Measurements from ENCODE around the gene TMUB1. TPM values are rescaled to one million over a fixed set of nuclear protein-coding genes. Genes with fewer than 3 reads are reported as not detected.
A peak's percentile ranks its signal among the peaks of the same experiment; 100 is the strongest.

Gene TMUB1
- total and polyA plus RNA-seq, 9 of the 15 experiments (the other 6 are each of a cell fraction or from before 2014, with no cell fraction given) = 0.14 to 241 (median 74.1) TPM

DNA sequence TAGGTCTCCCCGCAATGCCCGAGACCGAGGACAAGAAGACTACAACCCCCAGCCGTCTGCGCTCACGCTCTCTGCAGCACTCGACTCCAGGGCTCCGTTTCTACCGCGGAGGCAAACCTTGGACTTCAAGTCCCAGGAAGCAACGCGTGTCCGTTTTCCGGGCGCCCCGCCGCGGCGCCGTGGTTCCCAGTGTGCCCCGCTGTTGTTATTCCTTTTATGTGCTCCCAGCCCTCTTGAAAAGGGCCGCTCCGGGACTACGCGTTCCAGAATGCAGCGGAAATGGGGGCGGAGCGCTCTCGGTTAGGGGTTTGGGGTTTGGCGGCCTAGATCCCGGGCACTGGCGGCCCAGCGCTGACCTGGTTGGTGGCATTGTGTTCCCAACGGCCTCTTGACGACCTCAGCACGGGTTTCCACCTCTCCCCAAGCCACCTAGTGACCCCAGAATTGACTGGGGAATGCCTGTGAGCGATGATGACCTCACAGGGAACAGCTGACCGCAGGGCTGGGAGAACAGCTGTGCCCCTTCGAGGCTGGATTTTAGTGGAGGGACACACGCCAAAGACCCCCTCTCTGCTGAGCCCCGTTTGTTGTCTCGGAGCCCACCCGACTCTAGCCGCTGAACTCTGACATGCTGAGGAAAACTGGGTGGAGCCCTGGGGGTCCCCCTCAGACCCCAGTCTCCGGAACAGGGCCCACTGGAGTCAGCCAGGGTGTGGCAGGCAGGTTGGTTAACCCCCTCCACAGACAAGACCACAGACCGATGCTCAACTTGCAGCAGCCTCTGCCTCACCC is 25.1 kb downstream of the TMUB1 start (continued):
- TF ChIP-seq, protein P1, sequence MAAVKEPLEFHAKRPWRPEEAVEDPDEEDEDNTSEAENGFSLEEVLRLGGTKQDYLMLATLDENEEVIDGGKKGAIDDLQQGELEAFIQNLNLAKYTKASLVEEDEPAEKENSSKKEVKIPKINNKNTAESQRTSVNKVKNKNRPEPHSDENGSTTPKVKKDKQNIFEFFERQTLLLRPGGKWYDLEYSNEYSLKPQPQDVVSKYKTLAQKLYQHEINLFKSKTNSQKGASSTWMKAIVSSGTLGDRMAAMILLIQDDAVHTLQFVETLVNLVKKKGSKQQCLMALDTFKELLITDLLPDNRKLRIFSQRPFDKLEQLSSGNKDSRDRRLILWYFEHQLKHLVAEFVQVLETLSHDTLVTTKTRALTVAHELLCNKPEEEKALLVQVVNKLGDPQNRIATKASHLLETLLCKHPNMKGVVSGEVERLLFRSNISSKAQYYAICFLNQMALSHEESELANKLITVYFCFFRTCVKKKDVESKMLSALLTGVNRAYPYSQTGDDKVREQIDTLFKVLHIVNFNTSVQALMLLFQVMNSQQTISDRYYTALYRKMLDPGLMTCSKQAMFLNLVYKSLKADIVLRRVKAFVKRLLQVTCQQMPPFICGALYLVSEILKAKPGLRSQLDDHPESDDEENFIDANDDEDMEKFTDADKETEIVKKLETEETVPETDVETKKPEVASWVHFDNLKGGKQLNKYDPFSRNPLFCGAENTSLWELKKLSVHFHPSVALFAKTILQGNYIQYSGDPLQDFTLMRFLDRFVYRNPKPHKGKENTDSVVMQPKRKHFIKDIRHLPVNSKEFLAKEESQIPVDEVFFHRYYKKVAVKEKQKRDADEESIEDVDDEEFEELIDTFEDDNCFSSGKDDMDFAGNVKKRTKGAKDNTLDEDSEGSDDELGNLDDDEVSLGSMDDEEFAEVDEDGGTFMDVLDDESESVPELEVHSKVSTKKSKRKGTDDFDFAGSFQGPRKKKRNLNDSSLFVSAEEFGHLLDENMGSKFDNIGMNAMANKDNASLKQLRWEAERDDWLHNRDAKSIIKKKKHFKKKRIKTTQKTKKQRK (IDR thresholded peaks at IDR 0.05; ENCODE audit: borderline replicate concordance, low read depth, low read length) = no peak
- TF ChIP-seq ZNF77 (CRISPR knock-in tag; IDR thresholded peaks at IDR 0.05) = no peak
- TF ChIP-seq, protein P2, sequence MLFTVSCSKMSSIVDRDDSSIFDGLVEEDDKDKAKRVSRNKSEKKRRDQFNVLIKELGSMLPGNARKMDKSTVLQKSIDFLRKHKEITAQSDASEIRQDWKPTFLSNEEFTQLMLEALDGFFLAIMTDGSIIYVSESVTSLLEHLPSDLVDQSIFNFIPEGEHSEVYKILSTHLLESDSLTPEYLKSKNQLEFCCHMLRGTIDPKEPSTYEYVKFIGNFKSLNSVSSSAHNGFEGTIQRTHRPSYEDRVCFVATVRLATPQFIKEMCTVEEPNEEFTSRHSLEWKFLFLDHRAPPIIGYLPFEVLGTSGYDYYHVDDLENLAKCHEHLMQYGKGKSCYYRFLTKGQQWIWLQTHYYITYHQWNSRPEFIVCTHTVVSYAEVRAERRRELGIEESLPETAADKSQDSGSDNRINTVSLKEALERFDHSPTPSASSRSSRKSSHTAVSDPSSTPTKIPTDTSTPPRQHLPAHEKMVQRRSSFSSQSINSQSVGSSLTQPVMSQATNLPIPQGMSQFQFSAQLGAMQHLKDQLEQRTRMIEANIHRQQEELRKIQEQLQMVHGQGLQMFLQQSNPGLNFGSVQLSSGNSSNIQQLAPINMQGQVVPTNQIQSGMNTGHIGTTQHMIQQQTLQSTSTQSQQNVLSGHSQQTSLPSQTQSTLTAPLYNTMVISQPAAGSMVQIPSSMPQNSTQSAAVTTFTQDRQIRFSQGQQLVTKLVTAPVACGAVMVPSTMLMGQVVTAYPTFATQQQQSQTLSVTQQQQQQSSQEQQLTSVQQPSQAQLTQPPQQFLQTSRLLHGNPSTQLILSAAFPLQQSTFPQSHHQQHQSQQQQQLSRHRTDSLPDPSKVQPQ (CRISPR knock-in tag; IDR thresholded peaks at IDR 0.05; ENCODE audit: borderline replicate concordance) = no peak
- TF ChIP-seq CREBBP (IDR thresholded peaks at IDR 0.05; ENCODE audit: low read depth, low read length) = no peak
- peak; percentile 56 for TF ChIP-seq CCNT2 (IDR thresholded peaks at IDR 0.05; ENCODE audit: borderline replicate concordance, extremely low read depth, insufficient read length, low read depth, low read length)
- TF ChIP-seq, protein P3, sequence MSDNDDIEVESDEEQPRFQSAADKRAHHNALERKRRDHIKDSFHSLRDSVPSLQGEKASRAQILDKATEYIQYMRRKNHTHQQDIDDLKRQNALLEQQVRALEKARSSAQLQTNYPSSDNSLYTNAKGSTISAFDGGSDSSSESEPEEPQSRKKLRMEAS (CRISPR knock-in tag; IDR thresholded peaks at IDR 0.05) = peak; percentile 44; the same call in 1 of the 2 replicates
- TF ChIP-seq HDGF (IDR thresholded peaks at IDR 0.05) = peak; percentile 59; the same call in 1 of the 2 replicates
- TF ChIP-seq, protein P4, sequence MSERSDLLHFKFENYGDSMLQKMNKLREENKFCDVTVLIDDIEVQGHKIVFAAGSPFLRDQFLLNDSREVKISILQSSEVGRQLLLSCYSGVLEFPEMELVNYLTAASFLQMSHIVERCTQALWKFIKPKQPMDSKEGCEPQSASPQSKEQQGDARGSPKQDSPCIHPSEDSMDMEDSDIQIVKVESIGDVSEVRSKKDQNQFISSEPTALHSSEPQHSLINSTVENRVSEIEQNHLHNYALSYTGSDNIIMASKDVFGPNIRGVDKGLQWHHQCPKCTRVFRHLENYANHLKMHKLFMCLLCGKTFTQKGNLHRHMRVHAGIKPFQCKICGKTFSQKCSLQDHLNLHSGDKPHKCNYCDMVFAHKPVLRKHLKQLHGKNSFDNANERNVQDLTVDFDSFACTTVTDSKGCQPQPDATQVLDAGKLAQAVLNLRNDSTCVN (CRISPR knock-in tag; IDR thresholded peaks at IDR 0.05) = peak; percentile 5; the same call in 1 of the 2 replicates
- no peak for TF ChIP-seq SAP30 (IDR thresholded peaks at IDR 0.05; ENCODE audit: borderline replicate concordance, insufficient read depth, low read depth, low read length, poor library complexity, severe bottlenecking)
- TF ChIP-seq BHLHE40 (IDR thresholded peaks at IDR 0.05; ENCODE audit: low read length) = peak; percentile 67
- TF ChIP-seq NCOA6 (IDR thresholded peaks at IDR 0.05) = no peak
- peak in 1 of 2 experiments; percentile 88; a peak in 1 of 4 replicates for TF ChIP-seq KDM4B (IDR thresholded peaks at IDR 0.05; ENCODE audit: borderline replicate concordance in 2 of 2, low read depth in 1 of 2)
- TF ChIP-seq, protein P5, sequence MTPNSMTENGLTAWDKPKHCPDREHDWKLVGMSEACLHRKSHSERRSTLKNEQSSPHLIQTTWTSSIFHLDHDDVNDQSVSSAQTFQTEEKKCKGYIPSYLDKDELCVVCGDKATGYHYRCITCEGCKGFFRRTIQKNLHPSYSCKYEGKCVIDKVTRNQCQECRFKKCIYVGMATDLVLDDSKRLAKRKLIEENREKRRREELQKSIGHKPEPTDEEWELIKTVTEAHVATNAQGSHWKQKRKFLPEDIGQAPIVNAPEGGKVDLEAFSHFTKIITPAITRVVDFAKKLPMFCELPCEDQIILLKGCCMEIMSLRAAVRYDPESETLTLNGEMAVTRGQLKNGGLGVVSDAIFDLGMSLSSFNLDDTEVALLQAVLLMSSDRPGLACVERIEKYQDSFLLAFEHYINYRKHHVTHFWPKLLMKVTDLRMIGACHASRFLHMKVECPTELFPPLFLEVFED (CRISPR knock-in tag; conservative IDR thresholded peaks at IDR 0.05) = 0 out of 2 replicates have a peak, but pooled peaks have one; percentile 51
- TF ChIP-seq FUS (optimal IDR thresholded peaks at IDR 0.05; ENCODE audit: low read depth, low read length) = no peak
- TF ChIP-seq HMGN3 (IDR thresholded peaks at IDR 0.05; ENCODE audit: borderline replicate concordance, extremely low read depth, insufficient read length, low read depth, low read length) = peak; percentile 88
- TF ChIP-seq SRSF1 (IDR thresholded peaks at IDR 0.05; ENCODE audit: low read depth, low read length) = no peak
- peak; percentile 97 for TF ChIP-seq ATF7 (IDR thresholded peaks at IDR 0.05)

All from K562 (cell line).